ENCODE data around the gene MORC4. TPM values are rescaled to one million over a fixed set of nuclear protein-coding genes. Genes with fewer than 3 reads are reported as not detected.

Gene MORC4
- total and polyA plus RNA-seq, 7 donors = 2.1 to 17.1 (median 7.9) TPM

DNA sequence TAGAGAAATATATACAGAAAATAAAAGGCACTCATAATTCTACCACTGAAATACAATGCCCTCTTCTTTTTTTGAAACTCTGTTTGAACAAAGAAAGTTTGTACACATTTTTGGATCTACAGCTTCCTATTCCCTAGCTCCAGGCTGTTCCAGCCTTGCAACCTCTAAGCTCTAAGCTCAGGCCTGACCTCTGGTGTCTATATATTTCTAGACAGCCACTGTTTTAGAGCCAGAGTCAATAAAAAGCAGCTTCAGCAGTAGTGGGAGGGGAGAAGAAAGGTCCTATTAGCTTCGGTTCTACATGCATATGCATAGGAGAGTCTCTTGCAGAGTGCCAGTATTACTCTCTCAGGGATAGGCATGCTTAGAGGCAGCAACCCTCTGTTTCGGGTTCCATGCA is 40.1 kb downstream of the MORC4 start:
- H3K27me3 ChIP-seq (ENCODE audit: insufficient read depth in 3 of 3, low read length in 2 of 3) = peaks cover 0 to 23% (median 0%) of the 10 kb centered on the region in 3 donors
- no peak for TF ChIP-seq CTCF (IDR thresholded peaks at IDR 0.05)
- ATAC-seq (no peak), DNase-seq (no peak)
- no peaks in the 10 kb centered on the region for H3K4me1 ChIP-seq
- intact Hi-C loops (cut with DNase I) = no loop called here
- H3K4me3 ChIP-seq = no peak overlapping the region
- peaks cover 0 to 15% of the 10 kb centered on the region in 2 donors for H3K36me3 ChIP-seq (ENCODE audit: insufficient read depth in 1 of 2, low read depth in 1 of 2)
- H3K27ac ChIP-seq = no peak overlapping the region
- WGBS, 3 donors = 57 to 72% (median 69%) methylated on average over 2 of the region's 2 CpGs
- H3K9me3 ChIP-seq = no peaks in the 10 kb centered on the region

- H3K36me3 ChIP-seq (ENCODE audit: insufficient read depth in 1 of 2, low read depth in 1 of 2) = peaks cover 0 to 15% of the 10 kb centered on the region in 2 donors
These were observed 42.2 kb downstream of the MORC4 start for GRCh38 chrX:106957856-106958255.

GRCh38 chrX:106955004-106955772 is 44.8 kb downstream of the MORC4 start:
- TF ChIP-seq CTCF (IDR thresholded peaks at IDR 0.05) = no peak
- Histone ChIP-seq H3K4me1 (no peaks in the 10 kb centered on the region), H3K9me3 (no peaks in the 10 kb centered on the region), H3K36me3 (ENCODE audit: insufficient read depth in 1 of 2, low read depth in 1 of 2) (peaks cover 0 to 5% of the 10 kb centered on the region in 2 donors), H3K27ac (no peak overlapping the region), H3K4me3 (no peak overlapping the region), H3K27me3 (ENCODE audit: insufficient read depth in 3 of 3, low read length in 2 of 3) (peaks cover 0 to 16% (median 0%) of the 10 kb centered on the region in 3 donors)
- ATAC-seq = no peak
- intact Hi-C loops (cut with DNase I) = loop anchor here in 1 of 2 donors (2.0 kb wide), 1 partner anchor 60 kb away; no protein-coding TSS in a partner anchor
- 43 to 67% (median 62%) methylated on average over 1 of the region's 1 CpG for WGBS, 3 donors
- no peak for DNase-seq

More at GRCh38 chrX:106957856-106958255, 42.2 kb downstream of the MORC4 start:
- no peak for ATAC-seq
- Histone ChIP-seq H3K4me1 (no peaks in the 10 kb centered on the region), H3K4me3 (no peak overlapping the region), H3K9me3 (no peaks in the 10 kb centered on the region), H3K27me3 (ENCODE audit: insufficient read depth in 3 of 3, low read length in 2 of 3) (peaks cover 0 to 11% (median 0%) of the 10 kb centered on the region in 3 donors), H3K27ac (no peak overlapping the region)
- WGBS, 3 donors = 40 to 86% (median 81%) methylated on average over 1 of the region's 1 CpG
- intact Hi-C loops (cut with DNase I) = no loop called here
- no peak for TF ChIP-seq CTCF (IDR thresholded peaks at IDR 0.05)
- DNase-seq = no peak

- no peaks in the 10 kb centered on the region for H3K9me3 ChIP-seq
- no peak overlapping the region for H3K27ac ChIP-seq
- DNase-seq = no peak
- TF ChIP-seq CTCF (IDR thresholded peaks at IDR 0.05) = no peak
- ATAC-seq = no peak
- WGBS, 3 donors = 61 to 89% (median 80%) methylated on average over 4 of the region's 4 CpGs
- H3K27me3 ChIP-seq (ENCODE audit: insufficient read depth in 3 of 3, low read length in 2 of 3) = peaks cover 0 to 16% (median 0%) of the 10 kb centered on the region in 3 donors
- H3K4me1 ChIP-seq = no peaks in the 10 kb centered on the region
- peaks cover 0 to 5% of the 10 kb centered on the region in 2 donors for H3K36me3 ChIP-seq (ENCODE audit: insufficient read depth in 1 of 2, low read depth in 1 of 2)
- intact Hi-C loops (cut with DNase I) = loop anchor here in 1 of 2 donors (2.0 kb wide), 1 partner anchor 59 kb away; no protein-coding TSS in a partner anchor
- no peak overlapping the region for H3K4me3 ChIP-seq
These were observed 46.0 kb downstream of the MORC4 start for GRCh38 chrX:106954041-106954440.

Measured in psoas muscle (tissue), 8 donors.